GM20000 (cell line): Measurements from ENCODE around the gene ZG16.

Experiments used
- DNase-seq: peaks from one replicate; pipeline ENCODE4 v3.0.0; 2012; ENCODE audit warnings: low spot score
- TF ChIP-seq, protein P1 (sequence below): IDR thresholded peaks from 2 replicates; pipeline ENCODE4 v1.5.1; 2012; ENCODE audit warnings: mild to moderate bottlenecking, control low read depth; ENCODE audit errors: extremely low read depth, missing control alignments

ZG16 gene

DNA sequence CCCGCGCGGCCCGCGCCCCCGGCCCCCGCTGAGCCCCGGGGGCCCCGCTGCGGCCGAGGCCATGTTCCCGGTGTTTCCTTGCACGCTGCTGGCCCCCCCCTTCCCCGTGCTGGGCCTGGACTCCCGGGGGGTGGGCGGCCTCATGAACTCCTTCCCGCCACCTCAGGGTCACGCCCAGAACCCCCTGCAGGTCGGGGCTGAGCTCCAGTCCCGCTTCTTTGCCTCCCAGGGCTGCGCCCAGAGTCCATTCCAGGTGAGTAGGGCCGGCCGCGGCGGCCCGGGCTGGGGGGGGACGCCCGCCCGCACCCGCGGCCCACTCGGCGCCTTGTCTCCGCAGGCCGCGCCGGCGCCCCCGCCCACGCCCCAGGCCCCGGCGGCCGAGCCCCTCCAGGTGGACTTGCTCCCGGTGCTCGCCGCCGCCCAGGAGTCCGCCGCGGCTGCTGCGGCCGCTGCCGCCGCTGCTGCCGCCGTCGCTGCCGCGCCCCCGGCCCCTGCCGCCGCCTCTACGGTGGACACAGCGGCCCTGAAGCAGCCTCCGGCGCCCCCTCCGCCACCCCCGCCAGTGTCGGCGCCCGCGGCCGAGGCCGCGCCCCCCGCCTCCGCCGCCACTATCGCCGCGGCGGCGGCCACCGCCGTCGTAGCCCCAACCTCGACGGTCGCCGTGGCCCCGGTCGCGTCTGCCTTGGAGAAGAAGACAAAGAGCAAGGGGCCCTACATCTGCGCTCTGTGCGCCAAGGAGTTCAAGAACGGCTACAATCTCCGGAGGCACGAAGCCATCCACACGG lies 28.8 kb downstream of the ZG16 start:
- TF ChIP-seq, protein P1, sequence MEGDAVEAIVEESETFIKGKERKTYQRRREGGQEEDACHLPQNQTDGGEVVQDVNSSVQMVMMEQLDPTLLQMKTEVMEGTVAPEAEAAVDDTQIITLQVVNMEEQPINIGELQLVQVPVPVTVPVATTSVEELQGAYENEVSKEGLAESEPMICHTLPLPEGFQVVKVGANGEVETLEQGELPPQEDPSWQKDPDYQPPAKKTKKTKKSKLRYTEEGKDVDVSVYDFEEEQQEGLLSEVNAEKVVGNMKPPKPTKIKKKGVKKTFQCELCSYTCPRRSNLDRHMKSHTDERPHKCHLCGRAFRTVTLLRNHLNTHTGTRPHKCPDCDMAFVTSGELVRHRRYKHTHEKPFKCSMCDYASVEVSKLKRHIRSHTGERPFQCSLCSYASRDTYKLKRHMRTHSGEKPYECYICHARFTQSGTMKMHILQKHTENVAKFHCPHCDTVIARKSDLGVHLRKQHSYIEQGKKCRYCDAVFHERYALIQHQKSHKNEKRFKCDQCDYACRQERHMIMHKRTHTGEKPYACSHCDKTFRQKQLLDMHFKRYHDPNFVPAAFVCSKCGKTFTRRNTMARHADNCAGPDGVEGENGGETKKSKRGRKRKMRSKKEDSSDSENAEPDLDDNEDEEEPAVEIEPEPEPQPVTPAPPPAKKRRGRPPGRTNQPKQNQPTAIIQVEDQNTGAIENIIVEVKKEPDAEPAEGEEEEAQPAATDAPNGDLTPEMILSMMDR = no peak
- peak; percentile 63 for DNase-seq

DNA sequence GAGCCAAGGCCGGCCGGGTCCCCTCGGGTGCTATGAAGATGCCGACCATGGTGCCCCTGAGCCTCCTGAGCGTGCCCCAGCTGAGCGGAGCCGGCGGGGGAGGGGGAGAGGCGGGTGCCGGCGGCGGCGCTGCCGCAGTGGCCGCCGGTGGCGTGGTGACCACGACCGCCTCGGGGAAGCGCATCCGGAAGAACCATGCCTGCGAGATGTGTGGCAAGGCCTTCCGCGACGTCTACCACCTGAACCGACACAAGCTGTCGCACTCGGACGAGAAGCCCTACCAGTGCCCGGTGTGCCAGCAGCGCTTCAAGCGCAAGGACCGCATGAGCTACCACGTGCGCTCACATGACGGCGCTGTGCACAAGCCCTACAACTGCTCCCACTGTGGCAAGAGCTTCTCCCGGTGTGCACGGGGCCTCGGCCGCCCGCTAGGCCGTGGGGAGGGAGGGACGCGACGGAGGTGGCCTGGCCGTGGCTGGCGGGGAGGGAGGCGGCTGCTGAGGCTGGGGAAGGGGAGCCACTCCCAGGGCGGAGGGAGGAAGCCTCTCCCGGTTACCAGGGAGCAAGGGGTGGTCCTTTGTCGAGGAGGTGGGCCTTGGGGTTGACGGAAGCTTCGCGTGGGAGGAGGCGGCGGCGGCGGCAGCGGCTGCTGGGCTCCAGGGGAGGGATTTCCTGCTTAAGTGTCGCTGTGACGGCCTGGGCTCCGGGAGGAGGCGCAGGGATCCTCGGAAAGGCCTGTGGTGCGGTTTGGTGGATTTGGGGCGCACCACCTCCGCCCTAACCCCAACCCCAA lies 29.6 kb downstream of the ZG16 start:
- peak; percentile 87 for DNase-seq
- TF ChIP-seq, protein P1 = peak; percentile 54

DNA sequence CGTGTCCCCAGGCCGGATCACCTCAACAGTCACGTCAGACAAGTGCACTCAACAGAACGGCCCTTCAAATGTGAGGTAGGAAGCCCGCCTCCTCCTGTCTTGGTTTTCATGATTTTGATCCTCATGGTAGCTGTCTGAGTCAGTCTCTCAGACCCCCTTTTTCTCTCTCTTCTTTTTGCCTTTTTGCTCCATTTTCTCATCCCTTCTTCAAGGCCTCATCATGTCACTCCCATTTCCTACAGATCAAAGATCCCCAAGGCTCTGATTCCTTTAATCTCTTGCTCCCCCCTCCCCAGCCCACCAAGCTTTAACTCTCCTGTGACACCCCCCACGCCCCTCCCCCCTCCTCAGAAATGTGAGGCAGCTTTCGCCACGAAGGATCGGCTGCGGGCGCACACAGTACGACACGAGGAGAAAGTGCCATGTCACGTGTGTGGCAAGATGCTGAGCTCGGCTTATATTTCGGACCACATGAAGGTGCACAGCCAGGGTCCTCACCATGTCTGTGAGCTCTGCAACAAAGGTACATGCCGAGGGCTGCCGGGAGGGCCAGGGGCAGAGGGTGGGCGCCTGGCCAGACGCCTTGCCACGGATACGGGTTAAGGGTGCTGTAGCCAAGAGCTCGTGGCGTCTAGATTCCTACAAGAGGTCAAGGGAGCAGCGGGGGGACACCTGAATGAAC lies 30.3 kb downstream of the ZG16 start:
- DNase-seq = no peak
- TF ChIP-seq, protein P1 = no peak

DNA sequence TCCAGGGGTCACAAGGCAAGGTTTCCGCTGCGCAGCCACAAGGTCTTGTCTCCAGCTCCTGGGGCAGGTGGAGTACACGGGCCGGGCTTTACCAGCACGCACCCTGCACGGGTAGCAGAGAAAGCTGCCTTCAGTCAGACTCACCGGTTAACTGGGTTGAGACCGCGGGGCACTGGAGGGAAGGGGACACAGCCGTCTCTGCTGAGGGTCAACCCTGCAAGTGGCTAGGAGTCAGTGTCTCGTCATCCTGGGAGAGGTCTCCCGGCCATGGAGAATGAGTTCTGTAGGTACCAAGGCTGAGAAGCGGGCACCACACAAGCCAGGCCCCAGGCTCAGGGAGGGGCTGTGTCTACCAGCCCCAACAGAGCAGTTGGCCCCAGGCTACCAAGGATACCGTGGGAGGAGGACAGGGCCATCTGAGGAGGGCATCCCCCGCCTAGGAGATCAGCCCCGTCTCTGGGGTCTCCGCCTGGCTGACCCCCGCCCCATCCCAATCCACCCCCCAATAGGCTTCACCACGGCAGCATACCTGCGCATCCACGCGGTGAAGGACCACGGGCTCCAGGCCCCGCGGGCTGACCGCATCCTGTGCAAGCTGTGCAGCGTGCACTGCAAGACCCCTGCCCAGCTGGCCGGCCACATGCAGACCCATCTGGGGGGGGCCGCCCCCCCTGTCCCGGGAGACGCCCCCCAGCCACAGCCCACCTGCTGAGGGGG lies 31.1 kb downstream of the ZG16 start:
- TF ChIP-seq, protein P1 = no peak
- no peak for DNase-seq

DNA sequence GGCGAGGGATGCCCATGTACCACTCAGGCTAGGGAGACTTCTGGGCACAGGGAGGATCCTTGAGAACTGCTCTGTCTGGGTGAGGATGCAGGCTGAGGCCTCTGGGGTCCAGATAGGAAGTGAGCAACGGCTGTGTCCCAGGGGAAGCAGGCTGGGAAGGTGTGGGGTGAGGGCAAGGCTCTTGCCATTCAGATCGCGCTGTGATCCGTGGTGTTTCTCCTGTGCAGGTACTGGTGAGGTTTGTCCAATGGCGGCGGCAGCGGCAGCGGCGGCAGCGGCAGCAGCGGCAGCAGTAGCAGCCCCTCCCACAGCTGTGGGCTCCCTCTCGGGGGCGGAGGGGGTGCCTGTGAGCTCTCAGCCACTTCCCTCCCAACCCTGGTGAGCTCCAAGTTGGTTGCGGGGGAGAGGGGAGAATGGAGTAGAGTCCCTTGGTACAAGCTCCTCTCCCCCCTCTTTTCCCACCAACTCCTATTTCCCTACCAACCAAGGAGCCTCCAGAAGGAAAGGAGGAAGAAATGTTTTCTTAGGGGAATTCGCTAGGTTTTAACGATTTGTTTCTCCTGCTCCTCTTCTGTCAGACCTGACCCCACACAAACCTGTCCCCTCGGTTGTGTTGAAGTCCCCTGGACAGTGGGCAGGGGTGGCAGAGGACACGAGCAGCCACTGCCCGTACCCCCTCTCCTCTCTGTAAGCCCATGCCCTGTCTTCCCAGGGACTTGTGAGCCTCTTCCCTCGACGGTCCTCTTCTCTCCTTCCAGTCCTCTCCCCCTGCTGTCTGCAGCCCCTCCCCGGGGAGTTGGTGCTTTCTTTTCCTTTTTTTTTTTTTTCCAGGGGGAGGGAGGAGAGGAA lies 32.0 kb downstream of the ZG16 start:
- TF ChIP-seq, protein P1 = no peak
- DNase-seq = no peak

DNA sequence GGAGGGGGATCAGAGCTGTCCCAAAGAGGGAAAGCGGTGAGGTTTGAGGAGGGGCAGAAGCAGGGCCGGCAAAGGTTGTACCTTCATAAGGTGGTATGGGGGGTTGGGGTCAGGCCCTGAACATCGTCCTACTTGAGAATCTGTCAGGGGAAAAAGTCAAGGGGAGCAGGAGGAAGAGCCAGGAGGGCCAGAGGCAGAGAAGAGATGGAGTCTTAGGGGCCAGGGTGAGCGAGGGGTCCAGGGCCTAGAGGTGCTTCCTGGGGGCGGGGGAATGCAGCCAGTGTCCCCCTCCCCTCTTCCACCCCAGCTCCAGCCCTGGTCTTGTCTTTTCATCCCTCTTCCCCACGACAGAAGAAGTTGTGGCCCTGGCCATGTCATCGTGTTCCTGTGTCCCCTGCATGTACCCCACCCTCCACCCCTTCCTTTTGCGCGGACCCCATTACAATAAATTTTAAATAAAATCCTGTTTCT lies 32.7 kb downstream of the ZG16 start:
- TF ChIP-seq, protein P1 = no peak
- no peak for DNase-seq
